CD4-positive, alpha-beta T cell treated with Interleukin-1 beta for 1 hour (primary cell): ENCODE results near the gene CLTC.

Source experiments
- DNase-seq, 2 donors: peaks; one replicate each; pipeline ENCODE4 v3.0.0-alpha.2; 2020 to 2022

Gene CLTC

DNA sequence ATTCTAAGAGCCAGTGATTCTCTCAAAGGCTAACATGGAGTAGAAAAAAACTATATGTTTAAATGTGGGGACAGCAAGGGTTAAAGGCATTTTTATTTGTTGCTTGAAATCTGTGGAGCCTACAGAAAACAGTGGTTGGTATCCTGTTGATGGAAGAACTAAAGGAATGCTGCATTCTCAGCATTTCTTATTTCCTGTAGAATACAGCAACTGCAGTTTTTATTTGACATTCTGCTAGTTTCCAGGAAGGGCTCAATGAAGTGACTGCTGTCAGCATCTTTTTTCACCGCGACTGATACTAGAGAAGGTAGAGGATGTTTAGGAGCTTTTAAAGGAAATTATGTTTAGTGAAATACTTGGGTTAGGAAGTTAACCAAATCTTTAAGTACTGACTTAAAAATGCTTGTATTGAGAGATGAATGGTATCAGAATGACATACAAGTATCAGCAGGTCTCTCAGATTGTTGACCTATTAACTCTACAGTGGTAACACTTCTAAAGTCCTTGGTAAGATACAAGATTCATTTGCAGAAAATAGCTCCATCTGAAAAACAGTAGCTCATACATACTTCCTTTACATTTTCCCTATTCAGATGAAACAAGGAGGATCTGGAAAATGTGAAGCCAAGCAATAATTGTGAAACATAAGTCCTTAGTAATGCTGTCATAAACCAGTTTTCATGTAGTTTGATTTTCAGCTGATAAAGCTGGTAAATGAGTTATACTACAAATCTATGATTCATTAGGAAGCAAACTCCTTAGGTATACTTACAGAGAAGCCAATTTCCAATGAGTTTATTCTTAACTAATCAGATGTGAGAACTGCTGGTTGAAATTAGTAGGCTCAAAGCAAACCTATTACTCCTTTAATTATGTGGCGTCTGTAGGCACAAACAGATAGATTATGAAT, 15.2 kb downstream of the CLTC start:
- DNase-seq, result no peak

DNA sequence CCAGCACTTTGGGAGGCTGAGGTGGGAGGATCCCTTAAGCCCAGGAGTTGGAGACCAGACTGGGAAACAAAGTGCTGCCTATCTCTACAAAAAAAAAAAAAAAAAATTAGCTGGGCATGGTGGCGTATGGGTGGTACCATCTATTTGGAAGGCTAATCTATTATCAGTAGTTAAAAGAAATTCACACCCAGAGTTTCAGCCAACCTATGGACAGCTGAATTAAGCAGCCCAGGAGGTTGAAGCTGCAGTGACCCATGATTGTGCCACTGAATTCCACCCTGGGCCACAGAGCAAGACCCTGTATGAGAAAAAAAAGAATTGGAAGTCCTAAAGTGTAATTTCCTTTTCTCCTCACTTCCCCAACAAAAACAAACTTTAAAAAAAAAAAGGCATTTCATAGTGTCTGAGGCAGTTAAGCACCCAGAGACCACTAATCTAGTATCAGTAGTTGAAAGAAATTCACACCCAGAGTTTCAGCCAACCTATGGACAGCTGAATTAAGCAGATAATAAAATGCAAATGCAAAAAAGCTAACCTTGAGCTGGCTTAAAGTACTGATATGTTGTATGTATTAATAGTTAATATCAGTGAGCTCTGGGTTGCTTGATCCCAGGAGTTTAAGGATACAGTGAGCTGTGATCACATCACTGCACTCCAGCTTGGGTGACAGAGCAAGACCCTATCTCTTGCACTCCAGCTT, 18.1 kb downstream of the CLTC start:
- DNase-seq, result no peak

DNA sequence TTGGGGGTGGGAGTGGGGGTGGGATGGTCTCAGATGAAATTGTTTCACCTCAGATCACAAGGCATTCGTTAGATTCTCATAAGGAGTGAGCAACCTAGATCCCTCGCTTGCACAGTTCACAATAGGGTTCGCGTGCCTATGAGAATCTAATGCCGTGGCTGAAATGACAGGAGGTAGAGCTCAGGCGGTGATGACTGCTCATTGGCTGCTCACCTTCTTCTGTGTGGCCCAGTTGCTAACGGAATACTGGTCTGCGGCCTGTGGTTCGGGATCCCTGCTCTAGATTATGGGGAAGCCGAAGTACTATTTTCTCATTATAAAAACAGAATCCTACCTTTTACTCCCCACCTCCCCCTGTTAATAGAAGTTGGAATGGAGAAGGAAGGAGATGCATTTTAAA, 18.9 kb downstream of the CLTC start:
- no peak for DNase-seq

DNA sequence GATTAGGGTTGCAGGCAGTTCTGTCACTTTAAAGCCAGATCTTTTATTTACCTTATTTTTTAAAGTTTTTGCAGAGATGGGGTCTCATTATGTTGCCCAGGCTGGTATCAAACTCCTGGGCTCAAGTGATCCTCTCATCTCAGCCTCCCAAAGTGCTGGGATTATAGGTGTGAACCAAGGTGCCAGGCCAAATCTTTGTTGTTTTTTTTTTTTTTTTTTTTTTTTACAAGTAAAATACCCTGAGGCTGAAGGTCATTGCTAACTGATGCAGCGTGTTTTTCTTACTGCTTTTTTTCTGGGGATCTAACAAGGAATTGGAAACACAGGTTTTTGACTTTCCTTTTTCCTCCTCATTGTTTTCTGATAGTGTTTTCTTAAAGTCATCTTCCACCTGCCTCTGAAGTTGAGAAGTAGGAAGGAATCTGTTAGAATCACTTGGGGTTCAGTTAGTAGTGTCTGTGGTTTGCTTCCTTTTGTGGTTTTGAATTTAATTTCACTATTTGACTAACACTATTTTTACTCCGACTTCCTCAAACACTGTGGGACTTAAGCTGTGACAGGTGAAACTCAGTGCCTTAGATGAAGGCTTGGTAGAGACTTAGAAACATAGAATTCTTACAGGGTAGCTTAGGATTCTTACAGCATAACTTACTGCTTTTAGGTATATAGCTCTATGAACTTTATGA, 22.2 kb downstream of the CLTC start:
- peak in 1 of 2 donors; percentile 25 for DNase-seq

DNA sequence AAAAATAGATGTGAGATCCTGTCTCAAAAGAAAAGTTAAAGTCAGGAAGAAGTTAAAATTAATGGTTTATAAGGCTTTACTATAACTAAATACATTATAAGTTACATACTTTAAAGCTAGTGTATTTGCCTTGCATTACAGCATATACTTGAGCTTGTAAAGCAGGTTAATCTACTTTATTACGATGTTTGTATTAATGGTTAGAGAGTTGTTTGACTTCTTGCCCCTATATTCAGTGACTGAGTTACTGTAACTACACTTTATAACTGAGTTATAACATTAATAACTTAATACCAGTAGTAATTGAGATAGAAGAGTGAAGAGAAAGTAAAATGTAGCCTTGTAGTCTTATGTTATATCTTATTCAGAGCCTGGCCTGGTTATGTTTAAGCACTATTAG, 22.9 kb downstream of the CLTC start:
- DNase-seq, result no peak

DNA sequence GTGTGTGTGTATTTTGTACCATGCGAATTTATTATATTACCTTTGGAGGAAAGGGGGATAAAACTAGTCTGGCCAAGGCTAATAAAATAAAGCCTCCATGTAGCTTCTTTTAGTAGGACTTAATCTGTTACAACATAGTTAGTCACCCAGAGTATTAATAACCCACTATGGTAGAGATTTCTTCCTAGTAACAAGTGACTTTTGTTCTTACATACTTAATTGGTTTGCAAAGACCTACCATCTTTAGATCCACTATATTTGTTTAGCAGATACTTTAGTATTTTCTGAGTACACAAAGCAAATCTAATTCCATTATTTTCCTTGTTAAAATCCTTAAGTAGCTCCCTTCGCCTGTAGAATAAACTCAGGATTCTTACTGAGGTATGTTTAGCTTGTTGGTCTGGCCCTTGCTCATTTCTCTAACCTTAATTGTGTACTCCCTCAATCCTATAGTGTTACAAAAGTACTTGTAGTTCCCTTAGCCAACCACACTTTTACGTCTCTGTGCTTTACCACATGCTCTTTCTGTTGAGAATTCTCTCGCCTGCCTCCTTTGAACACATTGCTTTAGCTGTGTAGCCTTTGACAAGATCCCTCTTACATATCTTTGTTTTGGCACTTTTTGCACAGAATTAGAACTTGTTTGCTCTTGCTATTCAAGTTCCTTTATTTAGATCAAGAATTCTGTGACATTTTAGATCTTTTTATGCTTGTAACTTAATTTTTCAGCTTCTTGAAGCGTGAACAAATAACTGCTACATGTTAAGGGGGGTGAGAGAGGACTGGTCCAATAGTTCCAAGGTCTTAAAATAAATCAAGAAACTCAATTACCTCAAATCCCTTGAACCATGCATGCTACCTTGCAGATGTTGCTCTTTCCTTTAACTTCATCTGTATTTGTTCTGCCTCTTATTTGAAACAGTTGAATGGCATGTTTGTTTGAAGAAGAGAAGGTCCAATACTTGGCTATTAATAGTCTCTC, 23.8 kb downstream of the CLTC start:
- DNase-seq, result no peak

DNA sequence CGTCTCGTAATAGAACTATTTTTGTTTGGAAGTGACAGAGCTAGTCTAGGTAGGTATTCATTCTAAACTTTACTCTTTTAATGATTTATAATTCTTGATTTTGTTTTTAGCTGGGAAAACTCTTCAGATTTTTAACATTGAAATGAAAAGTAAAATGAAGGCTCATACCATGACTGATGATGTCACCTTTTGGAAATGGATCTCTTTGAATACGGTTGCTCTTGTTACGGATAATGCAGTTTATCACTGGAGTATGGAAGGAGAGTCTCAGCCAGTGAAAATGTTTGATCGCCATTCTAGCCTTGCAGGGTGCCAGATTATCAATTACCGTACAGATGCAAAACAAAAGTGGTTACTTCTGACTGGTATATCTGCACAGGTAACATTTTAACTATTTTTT, 27.6 kb downstream of the CLTC start:
- no peak for DNase-seq

DNA sequence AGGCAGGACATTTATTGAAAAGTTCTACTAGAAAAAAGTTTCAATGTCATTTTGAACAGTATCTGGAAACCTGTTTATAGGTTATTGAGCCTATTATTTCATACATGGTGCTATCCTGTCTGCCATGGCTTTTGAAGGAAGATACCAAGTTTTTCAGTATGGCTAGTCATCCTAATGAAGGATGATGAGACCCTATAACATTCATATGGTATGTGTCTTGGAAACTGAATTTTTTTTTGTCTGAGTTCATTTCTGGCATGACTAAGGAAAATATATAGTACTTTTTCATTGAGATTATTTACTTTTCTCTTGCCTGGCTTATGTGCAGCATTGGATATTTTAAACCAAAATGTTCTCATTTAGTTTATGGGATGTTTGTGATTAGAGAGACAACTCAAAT, 30.2 kb downstream of the CLTC start:
- DNase-seq, result no peak

DNA sequence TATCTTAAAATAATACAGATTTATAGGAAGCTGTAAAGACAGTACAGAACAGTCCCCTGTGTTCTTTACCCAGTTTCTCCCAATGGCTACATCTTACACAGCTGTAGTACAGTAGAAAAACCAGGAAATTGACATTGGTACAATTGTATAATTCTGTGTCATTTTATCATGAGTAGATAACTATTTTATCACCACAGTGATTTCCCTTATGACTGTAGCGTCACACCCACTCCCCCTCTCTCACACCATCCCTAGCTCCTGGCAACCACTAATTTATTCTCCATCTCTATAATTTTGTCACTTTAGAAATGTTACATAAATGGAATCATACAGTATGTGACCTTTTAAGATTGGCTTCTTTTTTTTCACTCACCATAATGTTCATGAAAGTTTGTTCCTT, 30.9 kb downstream of the CLTC start:
- DNase-seq, result no peak

DNA sequence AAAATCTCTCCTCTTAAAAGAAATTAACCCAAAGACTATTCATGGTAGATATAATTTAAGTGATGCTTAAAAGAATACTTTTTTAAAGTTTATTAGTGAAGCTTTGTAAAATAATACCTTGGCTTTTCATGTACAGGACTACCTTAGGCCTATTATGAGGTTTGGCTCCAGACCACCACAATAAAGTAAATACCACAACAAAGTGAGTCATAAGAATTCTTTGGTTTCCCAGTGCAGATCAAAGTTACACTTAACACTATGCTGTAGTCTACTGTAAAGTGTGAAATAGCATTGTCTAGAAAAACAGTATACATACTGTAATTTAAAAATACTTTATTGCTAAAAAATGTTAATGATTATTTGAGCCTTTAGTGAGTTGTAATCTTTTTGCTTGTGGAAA, 31.7 kb downstream of the CLTC start:
- DNase-seq, result peak in 1 of 2 donors; percentile 15

DNA sequence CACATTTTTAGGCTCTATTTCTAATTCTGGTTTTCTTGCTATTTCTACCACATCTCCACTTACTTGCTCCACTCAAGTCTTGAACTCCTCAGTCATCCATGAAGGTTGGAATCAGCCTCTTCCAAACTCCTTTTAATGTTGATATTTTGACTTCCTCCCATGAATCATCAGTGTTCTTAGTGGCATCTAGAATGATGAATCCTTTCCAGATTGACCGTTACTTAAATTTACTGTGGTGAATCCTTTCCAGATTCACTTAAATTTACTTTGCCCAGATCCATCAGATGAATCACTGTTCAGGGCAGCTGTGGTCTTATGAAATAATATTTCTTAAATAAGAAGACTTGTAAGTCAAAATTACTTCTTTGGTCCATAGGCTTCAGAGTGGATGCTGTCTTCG, 32.4 kb downstream of the CLTC start:
- DNase-seq, result no peak

DNA sequence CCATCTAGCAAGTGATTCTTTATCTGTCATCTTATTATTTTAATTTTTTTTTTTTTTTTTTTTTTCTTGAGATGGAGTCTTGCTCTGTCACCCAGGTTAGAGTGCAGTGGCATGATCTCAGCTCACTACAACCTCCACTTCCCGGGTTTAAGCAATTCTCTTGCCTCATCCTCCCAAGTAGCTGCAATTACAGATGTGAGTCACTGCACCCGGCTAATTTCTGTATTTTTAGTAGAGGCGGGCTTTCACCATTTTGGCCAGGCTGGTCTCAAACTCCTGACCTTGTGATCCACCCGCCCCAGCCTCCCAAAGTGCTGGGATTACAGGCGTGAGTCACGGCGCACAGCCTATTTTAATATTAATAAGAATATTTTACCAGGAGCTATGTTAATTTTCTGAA, 36.9 kb downstream of the CLTC start:
- DNase-seq, result peak in 1 of 2 donors; percentile 43

DNA sequence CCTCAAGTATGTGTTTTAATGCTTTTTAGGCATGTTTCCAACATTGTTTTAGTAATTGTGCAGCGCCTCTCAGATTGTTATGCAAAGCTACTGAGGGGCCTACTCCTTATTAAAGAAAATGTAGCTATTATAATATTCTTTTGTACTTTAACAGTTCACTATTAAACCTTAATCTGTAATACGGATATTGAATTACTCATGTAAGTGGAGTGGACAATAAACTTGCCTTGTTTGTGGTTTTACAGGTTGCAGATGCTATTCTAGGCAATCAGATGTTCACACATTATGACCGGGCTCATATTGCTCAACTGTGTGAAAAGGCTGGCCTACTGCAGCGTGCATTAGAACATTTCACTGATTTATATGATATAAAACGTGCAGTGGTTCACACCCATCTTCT, 46.5 kb downstream of the CLTC start:
- DNase-seq, result no peak

DNA sequence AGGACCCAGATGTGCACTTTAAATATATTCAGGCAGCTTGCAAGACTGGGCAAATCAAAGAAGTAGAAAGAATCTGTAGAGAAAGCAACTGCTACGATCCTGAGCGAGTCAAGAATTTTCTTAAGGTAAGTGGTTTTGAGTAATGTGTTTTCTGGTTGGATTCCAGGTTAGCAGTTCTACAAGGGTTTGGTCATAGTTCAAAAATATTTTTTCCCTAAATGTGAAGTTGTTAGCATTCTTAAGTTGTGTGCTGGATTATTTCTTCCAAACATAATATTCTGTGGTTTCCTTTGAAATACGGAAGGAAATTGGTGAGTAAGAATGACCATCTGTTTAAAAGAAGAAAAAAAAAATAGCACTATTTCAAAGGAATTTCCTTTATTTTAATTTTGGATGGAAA, 49.1 kb downstream of the CLTC start:
- no peak for DNase-seq

DNA sequence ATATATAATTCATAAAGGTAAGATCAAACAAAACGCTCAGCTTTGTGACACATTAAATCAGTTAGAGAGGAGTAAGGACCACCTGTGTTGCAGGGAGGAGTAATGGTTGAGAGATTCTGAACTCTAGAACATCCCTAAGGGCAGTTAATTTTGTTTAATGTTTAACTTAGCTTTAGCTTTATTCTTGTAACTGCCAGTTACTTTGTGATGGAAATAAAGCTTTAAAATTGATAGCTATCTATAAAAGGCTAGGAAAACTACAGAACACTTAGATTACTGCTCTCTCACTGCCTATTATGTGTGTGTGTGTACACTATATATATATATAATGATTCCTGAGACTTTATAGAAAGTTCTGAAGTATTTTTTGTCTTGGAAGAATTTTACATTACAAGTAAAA, 49.7 kb downstream of the CLTC start:
- DNase-seq, result no peak

DNA sequence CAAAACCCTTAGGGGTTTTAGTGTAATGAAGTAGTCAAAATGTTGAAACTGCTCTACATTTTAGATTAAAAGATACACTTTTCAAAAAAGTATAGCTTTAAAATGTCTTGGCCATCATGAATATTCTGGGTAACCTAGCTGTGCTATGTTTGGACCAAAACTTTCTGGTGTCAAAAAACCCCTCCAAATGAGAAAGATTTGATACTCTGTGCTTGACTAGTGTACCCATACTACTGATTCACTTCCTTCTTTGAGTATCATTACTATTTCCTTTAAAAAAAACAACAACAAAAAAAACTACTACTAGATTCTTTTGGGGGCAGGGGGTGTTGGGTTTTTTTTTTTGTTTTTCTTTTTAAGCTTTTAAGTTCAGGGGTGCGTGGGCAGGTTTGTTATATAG, 50.2 kb downstream of the CLTC start:
- DNase-seq, result no peak

DNA sequence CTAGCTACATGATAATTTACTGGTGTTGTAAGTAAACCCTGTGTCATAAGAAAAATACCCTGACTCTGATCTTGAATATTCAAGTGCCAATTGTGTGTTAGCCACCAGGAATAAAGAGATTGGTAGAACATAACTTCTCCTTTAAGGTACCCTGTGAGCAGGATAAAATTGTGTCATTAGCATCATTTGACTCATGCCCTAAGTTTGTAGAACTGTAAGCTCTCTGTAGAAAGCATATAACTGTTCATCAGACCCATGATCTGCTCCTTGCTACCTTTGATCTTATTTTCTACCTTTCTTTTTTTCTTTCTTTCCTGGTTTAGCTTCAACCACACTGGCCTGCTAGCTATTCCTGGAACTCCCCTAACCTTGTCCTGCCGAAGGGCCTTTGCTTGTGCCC, 51.7 kb downstream of the CLTC start:
- DNase-seq, result no peak

DNA sequence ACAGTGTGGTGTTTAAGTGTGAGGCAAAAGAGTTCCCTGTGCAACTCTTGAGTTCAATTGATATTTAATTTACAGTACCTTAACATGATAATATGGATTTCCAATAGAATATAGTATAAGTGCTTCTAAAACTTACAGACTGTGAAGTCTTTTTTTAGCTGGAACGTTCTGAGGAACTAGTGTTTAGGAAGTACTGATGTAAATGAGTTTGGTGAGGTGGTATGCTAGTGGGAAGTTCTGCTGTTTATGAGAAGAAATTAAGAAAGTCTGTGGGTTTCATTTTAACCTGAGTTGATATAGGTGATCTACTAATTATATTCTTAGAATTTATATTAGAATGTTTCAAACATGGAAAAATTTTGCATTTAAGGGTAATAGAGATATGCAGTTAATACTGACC, 55.5 kb downstream of the CLTC start:
- DNase-seq, result no peak

DNA sequence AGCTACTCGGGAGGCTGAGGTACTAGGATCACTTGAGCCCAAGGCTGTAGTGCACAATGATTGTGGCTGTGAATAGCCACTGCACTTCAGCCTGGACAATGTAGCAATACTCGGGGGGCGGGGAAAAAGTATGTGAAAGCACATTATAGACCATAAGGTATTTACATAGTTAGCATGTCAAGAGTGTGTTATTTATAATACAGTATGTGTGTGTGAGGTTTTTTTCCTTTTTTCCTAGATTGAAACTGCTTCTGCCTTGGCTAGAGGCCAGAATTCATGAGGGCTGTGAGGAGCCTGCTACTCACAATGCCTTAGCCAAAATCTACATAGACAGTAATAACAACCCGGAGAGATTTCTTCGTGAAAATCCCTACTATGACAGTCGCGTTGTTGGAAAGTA, 57.0 kb downstream of the CLTC start:
- no peak for DNase-seq

DNA sequence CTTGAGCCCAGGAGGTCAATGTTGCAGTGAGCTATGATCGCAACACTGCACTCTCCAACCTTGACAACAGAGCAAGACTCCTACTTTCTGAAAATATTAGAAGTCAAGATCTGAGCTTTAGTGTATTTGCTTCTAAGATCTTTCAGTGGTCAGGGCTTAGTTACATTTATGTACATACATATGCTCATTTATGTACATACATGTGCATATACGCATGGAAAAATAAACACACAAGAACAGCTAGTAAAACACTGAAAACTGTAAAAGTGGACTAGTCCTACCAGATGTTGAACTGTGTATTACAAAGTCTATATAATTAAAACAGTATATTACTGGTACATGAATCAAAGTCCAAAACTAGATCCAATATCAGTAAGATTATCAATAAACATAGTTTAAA, 59.2 kb downstream of the CLTC start:
- DNase-seq, result no peak

DNA sequence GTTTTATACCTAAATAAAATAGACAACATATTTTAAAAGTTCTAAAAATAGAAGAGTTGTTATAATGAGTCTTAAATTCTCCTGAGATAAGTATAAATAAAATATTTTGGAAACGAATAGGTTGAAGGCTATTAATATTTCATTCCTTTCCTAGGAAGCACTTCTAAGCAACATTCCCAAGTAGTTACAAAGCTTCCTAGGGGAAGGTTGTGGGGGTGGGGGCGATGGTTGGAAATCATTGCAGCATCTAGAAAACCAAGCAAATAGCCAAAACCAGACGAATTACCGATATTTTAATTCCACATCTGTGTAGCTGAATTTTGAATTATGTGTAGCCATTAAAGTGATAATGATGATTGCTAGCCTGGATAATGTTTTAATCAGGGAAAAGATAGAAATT, 60.6 kb downstream of the CLTC start:
- no peak for DNase-seq

DNA sequence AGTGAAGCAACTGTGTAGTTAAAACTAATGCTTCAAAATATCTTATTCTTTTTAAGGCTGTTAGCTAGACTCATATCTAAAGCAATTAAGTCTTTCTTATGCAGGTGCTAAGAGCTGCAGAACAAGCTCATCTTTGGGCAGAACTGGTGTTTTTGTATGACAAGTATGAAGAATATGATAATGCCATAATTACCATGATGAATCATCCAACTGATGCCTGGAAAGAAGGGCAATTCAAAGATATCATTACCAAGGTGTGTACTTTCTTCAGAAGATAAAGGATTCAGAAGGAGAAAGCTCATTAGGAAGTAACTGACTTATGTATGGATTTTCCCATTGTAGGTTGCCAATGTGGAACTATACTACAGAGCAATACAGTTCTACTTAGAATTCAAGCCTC, 63.6 kb downstream of the CLTC start:
- no peak for DNase-seq

DNA sequence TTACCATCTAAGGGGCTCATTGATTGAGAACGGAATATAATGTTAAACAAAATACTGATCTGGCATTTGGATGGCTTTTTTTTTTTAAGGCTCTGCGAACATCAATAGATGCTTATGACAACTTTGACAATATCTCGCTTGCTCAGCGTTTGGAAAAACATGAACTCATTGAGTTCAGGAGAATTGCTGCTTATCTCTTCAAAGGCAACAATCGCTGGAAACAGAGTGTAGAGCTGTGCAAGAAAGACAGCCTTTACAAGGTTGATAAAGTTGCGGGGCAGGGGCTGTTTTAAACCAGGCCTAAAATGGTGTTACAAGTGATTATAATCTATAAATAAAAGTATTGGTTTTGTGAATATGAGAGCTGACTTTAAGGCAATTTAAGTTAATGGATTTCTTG, 65.3 kb downstream of the CLTC start:
- no peak for DNase-seq
